Measurements from ENCODE around the gene ZMIZ2.

Gene ZMIZ2

DNA sequence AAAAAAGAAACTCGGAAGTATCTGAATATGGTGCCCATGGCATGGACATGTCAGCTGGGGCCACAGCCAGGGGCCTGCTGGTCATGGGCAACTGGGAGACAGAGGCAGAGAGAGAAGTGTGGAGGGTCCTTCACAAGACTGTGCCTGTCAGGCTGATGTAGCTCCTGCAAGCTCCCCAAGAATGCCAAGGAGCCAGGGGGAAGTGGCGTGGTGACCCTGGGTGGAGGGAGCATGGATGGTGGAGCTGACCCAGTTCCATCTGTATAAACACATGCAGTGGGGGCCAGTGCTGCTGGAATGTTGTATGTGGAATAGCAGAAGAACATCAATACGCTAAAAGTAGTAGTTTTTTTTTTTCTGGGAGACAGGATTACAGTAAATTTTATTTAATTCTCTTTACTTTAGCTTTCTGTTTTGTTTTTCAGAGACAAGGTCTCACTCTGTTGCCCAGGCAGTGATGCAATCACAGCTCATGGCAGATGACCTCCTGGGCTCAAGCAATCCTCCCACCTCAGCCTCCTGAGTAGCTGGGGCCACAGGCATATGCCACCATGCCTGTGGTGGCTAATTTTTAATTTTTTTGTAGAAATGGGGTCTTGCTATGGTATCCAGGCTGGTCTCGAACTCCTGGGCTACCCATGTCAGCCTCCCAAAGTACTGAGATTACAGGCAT lies 10.5 kb upstream of the ZMIZ2 start:
- no peak overlapping the region for H3K4me3 ChIP-seq (ENCODE audit: low read length)
- TF ChIP-seq ZNF274 (IDR thresholded peaks at IDR 0.05; ENCODE audit: low read depth, low read length): no peak

DNA sequence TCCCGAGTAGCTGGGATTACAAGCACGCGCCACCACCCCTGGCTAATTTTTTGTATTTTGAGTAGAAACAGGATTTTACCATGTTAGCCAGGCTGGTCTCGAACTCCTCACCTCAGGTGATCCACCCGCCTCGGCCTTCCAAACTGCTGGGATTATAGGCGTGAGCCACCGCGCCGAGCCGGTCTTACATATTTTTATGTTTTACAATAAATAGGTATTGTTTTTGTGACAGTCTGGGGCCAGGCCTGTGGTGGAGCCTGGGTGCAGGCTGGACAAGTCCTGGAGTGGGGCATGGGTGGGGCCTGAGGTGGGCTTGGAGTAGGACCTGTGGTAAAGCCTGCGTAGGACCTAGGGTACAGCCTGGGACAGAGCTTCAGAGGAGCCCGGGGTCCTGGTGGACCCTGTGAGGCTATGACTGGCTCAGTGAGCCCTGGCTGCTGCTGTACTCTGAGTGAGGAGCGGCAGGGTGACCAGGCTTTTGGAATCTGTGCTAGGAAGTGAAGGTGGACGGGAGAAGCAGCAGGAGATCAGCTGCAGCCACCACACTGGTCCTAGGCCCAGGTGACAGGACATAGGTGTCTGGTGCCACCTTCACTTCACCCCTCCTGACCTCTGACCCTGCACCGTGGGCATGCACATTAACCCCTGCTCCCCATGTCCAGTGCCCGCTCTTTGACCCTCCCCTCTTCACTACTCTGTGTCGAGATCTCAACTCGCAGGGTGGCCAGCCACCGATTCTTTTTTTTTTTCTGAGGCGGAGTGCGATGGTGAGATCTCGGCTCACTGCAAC lies 9.6 kb upstream of the ZMIZ2 start:
- no peak for TF ChIP-seq ZNF274 (IDR thresholded peaks at IDR 0.05; ENCODE audit: low read depth, low read length)
- no peak overlapping the region for H3K4me3 ChIP-seq (ENCODE audit: low read length)

DNA sequence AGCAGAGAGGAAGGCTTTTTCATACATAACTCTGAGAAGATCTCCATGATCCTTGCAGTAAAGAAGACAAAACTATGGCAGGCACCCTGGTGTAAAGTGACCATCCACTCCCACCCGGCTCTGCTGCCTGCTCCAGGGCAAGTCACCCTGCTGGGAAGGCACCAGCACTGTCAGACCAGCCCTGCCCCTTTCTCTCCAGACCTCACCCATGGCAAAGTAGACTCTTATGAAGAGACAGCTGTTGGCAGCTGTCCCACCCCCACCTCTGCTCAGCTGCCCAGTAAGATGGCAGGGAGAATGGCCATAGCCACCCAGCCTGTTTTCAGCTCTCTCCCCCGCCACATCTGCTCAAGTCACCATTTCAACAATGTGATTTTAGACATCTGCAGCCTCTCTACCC lies 8.6 kb upstream of the ZMIZ2 start:
- H3K4me3 ChIP-seq (ENCODE audit: low read length): no peak overlapping the region
- no peak for TF ChIP-seq ZNF274 (IDR thresholded peaks at IDR 0.05; ENCODE audit: low read depth, low read length)

DNA sequence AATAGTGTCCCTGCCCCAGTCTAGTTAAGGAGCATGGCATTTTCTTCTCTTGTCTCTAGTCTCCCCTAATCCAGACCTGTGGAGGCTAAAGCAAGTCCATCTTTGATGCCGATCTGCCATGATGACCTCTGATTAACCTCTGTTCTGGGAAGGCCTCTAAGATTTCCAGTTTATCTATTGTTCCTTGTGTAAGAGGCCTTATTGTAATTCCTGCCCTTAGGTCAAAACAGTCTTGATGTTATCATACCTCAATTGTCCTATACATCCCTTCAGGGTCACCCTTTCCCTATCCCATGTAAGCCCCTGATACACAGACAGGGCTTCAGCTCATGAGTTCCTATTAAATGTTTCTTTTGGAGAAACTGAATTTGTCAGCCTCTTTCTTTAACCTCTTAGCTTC lies 4.9 kb upstream of the ZMIZ2 start:
- H3K4me3 ChIP-seq (ENCODE audit: low read length): no peak overlapping the region
- no peak for TF ChIP-seq ZNF274 (IDR thresholded peaks at IDR 0.05; ENCODE audit: low read depth, low read length)

DNA sequence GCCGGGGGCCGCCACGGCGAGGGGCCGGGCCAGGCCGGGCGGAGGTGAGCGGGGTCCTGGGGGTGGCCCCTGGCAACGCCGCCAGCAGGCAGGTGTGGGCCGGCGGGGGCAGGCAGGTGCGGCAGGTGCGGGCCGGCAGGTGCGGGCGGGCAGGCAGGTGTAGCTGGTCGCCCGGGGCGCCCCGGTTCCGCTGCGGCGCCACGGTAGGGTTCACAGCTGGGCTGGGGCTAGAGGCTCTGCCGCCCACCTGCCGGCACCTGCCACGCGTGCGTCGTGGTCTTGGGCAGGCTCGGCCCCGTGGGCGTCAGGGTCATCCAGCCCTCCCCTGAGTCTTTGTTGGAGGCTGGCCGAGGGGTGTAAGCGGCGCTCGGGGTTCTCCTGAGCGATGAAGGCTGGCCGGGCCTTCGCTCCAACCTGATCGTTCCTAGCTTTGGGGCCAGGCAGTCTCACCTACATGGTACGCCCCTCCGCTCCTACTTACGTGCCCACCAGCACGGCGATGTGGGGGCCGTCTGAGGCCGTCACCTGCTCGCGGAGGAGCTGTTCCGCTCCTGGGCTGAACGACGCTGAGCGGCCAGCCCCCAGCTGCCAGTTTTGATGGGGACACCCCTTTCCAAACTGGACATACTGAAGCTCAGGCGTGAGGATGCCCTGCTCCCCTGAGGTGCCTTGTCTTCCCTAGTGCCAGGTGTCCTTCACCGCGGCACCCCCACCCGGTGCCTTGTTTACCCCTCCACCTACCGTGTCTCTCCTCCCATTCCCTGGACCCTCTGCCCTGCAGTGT lies 493 bp downstream of the ZMIZ2 start:
- peak overlapping the region; percentile 87 for H3K4me3 ChIP-seq (ENCODE audit: low read length)
- TF ChIP-seq ZNF274 (IDR thresholded peaks at IDR 0.05; ENCODE audit: low read depth, low read length): no peak

DNA sequence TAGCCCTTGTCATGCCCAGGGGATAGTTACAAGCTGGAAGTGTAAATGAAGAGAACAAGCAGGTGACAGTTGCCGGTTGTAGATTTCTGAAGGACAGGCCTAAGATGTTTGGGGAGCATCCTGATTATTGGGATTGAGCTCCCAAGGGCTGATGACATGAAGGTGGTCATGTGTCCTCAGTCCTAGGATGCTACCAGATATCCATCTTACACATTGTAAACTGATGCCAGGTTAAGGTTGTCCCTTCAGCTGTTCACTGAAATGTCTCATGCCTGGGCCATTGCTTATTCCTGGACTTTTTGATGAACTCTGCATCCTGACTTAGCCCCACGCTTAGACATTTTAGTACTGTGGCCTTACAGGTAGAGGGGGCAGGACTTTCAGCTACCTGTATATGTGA lies 1.3 kb downstream of the ZMIZ2 start:
- no peak for TF ChIP-seq ZNF274 (IDR thresholded peaks at IDR 0.05; ENCODE audit: low read depth, low read length)

DNA sequence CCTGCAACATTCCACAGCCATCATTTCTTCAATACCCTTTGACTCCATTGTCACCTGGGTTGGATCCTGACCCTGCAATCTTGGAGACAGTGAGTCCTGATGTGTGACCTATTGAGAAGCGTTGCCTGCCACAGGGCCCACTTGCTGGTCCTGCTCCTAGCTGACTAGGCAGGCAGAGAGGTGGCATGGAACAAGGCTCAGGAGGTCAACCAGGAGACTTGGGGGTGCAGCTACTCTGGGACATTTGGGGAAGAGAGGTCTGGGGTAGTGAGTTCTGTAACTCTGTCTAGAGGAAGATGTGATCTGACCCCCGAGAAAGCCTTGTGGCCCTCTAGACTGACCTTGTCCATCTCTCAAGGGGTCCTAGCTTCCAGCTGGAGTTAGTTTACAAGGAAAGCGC lies 1.8 kb downstream of the ZMIZ2 start:
- no peak for TF ChIP-seq ZNF274 (IDR thresholded peaks at IDR 0.05; ENCODE audit: low read depth, low read length)
- peak overlapping the region; percentile 87 for H3K4me3 ChIP-seq (ENCODE audit: low read length)

More for the DNA sequence above, 1.3 kb downstream of the ZMIZ2 start:
- peak overlapping the region; percentile 87 for H3K4me3 ChIP-seq (ENCODE audit: low read length)

DNA sequence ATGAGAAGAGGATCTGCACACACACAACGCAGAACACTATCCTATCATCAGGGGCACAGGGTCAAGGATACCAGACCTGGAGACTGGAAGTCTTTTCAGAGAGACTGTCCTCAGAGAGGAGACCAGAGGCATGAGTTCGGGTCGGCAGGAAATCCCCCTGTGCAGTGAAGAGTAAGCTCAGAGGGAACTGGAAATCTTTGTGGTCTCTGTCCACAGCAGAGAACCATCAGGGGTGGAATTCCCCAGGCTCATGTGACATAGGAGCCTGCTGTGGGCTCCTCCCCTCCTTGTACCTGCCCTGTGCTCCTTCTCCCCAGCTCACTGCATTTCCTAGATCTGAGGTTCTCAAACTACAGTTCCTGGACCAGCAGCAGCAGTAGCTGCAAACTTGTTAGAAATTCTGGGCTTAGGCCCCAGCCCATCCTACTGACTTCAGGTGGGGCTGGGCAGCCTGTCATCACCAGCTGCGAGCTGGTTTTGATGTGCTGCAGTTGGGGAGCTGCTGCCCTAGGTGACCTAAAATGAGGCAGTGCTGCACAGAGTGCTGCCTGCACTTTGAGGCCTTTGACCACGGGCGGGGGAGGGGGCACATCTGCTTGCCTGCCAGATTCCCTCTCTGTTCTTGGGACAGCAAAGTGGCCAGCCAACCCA lies 2.4 kb downstream of the ZMIZ2 start:
- no peak for TF ChIP-seq ZNF274 (IDR thresholded peaks at IDR 0.05; ENCODE audit: low read depth, low read length)

DNA sequence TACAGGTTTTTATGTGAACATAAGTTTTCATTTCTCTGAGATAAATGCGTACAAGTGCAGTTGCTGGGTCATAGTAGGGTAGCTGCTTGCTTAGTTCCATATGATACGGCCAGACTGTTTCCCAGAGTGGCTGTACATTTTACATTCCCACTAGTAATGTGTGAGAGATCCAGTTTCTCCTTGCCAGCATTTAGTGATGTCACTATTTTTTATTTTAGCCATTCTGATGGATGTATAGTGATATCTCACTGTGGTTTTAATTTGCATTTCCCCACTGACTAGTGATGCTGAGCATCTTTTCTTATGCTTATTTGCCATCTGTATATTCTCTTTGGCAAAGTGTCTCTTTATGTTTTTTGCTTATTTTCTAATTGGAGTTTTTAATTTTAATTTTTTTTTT lies 4.2 kb downstream of the ZMIZ2 start:
- TF ChIP-seq ZNF274 (IDR thresholded peaks at IDR 0.05; ENCODE audit: low read depth, low read length): no peak
- H3K4me3 ChIP-seq (ENCODE audit: low read length): no peak overlapping the region

More for the DNA sequence above, 2.4 kb downstream of the ZMIZ2 start:
- peak overlapping the region; percentile 87; the same call in 1 of the 2 replicates for H3K4me3 ChIP-seq (ENCODE audit: low read length)

DNA sequence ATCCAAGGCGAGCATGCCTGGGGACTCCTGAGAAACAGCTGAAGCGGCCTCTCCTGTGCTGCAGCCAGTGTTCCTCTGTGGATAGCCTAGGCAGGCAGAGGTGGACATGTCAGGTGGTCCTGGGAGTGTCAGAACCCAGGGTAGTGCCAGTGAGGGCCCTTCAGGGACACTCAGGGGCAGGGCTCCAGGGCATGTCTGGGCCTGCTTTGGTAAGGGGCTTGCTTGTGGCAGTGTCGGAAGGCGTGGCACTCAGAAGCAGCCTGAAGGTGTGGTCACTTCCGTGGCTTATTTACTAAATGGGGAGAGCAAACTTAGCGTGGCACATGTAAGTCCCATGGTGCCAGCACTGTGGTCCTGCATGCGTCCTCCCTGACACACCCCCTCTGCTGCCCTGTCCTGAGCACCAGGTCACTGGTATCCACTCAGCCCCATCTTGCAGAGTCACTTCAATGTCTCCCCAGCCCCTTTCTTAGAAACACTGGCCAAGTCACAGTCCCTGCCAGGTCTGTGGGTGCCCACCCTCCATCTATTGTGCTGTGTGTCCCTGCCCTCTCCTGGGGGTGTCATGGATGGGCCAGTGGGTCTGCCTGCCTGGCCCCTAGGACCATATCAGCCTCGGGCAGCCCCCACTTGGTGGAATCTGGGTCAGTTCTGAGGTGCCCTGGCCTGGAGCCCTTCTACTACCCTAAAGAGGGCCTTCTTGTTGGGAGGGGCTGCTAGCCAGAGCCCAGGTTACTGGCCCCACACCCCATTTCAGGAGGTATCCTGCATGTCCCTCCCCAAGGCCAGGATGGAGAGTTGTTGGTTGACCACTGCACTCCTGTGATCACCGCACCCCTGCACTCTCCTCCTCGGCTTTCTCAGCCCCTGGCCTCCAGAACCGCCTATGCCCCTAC lies 6.4 kb downstream of the ZMIZ2 start:
- H3K4me3 ChIP-seq (ENCODE audit: low read length): no peak overlapping the region
- no peak for TF ChIP-seq ZNF274 (IDR thresholded peaks at IDR 0.05; ENCODE audit: low read depth, low read length)

DNA sequence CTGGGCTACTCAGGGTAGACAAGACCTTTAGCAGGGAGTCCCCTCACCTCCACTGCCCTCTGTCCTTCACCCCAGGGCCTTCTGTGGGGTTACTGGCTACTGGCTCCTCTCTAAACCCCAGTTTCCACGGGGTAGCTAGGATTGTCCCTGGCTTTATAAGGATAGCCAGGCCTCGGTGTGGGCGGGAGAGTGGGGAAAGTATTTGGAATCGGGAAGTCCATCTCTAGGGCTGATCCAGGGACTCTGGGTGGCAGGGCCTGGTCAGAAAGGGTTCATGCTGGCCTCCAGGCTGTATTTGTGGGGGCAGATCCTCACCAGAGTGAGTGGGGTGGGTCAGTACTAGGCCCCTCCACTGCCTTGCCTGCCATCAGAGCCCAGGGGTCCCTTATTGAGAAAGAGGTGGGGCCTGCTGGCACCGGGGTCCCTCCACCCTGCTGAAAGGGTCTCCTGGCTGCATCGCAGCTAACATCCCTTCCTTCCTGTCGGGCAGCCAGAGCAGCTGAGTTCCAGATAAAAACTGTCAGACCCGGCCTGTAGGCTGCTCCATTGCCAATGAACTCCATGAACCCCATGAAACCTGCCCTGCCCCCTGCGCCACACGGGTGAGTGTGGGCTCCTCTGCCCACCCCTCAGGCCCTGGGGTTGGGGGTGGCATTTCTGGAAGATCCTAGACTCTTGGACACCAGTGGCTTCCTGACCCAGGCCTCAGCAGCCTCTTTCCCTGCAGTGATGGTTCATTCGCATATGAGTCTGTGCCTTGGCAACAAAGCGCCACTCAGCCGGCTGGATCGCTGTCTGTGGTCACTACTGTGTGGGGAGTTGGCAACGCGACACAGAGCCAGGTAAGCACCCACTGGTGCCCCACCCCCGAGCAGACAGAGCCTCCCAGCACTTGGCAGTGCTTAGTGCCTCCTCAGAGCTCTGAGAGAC lies 7.3 kb downstream of the ZMIZ2 start:
- TF ChIP-seq ZNF274 (IDR thresholded peaks at IDR 0.05; ENCODE audit: low read depth, low read length): no peak
- H3K4me3 ChIP-seq (ENCODE audit: low read length): no peak overlapping the region

DNA sequence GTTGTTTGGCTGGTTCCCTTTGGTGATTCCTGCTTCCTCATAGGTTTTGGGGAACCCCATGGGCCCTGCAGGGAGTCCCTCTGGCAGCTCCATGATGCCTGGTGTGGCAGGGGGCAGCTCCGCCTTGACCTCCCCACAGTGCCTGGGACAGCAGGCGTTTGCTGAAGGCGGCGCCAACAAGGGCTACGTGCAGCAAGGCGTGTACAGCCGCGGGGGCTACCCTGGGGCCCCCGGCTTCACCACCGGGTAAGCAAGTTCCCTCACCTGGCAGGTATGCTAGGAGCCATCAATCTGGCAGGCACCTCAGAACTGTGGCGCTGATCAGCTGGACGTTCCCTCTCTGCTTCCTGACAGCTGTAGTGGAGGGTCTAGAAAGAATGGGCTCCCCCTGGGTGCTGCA lies 8.3 kb downstream of the ZMIZ2 start:
- no peak for TF ChIP-seq ZNF274 (IDR thresholded peaks at IDR 0.05; ENCODE audit: low read depth, low read length)
- no peak overlapping the region for H3K4me3 ChIP-seq (ENCODE audit: low read length)

Measured in GM08714 (cell line).